Measurements from ENCODE around the gene TBC1D12.

DNA sequence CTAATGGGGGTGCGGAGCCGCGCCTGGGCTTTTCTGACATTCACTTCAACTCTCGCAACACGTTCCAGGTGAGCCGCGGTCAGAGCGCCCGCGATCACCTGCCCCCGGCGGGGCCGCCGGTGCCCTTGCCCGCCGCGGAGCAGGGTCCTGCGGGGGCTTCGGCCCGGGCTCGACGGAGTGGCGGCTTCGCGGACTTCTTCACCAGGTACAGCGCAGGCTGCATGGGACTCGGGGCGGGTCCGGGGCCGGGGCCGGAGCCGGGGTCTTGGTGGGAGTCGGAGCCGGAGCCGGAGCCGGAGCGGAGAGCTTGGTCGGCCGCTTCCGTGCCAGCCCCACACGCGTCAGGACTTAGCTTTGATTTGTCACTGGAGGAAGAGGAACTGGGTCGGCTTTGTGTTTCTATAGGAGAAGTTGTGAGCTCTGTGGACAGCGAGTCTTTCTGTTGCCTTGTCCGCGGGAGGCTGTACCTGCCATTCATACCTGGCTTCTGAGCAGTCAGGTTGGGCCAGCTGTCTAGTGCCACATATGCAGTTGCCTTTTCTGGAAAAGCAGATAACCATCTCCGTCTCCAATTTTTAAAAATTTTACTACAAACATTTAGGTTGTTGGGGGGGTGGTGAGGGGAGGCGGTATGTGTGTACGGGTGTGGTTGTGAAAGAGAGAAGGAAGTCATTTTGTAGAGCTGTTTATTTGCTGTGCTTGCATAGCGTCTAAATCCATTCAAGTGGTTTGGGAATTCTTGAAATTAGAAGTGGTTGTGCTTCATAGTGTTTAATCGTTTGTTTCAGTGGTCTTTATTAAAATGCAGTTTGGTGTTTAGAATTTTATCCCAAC, 1.3 kb downstream of the TBC1D12 start:
- TF ChIP-seq CTCF (IDR thresholded peaks at IDR 0.05), result no peak
- peak; percentile 14 for TF ChIP-seq POLR2AphosphoS5 (IDR thresholded peaks at IDR 0.05)
- peak; percentile 11 to 43 for TF ChIP-seq POLR2A (IDR thresholded peaks at IDR 0.05)
- TF ChIP-seq EP300 (IDR thresholded peaks at IDR 0.05), result no peak

Data from gastroesophageal sphincter (tissue), 3 donors.